ENCODE data around the gene MFAP4.

The MFAP4 gene, protein sequence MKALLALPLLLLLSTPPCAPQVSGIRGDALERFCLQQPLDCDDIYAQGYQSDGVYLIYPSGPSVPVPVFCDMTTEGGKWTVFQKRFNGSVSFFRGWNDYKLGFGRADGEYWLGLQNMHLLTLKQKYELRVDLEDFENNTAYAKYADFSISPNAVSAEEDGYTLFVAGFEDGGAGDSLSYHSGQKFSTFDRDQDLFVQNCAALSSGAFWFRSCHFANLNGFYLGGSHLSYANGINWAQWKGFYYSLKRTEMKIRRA

DNA sequence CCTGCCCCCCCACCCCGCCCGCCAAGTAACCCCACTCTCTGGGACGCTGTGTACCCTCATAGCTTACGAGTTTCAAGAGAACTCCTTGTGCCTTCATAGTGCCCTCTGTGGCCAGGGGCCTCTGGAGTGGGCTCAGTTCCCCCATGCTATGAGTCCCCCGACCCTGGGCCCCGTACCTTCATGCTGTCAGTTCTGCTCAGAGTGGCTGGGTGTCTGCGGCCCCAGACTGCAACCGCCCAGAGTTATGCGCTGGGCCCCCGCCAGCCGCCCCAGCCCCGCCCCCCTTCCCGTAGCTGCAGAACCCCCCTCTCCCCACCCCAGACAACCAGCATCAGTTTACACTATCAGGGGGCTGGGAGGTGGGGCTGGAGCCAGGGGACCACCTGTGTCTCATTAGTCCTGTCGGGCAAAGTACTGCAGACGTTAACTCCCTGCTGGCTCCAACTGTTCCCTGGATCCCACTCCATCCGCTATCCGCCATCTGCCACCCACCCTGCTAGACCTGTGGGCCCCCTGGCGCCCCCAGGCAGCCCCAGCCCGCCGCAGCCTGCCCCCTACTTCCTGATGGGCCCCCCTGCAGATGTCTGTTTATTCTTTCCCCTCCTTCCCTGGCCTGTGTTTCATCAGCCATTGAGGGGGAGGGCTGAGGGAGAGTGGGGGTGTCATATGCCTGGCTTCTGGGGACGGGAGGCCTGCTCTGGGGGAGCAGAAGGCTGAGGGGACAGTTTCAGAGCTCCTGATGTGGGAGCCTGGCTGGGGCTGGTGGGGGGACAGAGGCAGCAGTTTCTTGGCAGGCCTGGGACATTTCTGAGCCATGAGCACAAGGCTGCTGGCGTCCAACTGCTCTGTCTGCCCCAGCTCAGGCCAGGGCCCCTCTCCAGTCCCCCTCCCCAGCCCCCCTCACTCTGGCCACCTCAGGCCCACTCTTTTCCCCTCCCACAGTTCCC, at the start of gene MFAP4:
MFAP4 (minus strand) TSS at position 217 of the 947 bp plus-strand sequence; CDS start at position 182, 35 bp downstream.
- no peak for DNase-seq (ENCODE audit: low read depth in 2 of 2)

DNA sequence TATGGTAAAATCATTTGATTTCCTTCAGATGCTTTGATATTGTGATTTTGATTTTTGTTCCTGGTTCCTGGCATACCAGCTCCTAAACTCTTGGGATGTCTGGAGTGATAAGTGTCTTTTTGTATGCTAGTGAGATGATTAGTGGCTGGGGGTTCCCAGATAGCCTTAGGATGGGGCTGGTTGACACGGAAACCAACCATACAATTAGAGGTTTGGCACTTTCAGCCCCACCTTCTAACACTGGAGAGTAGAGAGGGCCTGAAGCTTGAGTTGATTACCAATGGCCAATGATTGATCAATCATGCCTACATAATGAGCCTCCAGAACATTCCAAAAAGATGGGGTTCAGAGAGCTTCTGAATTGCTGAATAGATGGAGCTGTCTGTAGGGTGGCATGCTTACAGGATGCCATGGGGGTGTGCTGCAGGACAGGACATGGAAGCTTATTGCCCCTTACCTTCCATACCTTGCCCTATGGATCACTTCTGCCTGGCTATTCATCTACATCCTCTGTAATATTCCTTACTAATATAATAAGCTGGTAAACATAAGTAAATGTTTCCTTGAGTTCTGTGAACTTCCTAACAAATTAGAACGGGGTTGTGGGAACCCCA, 46.8 kb upstream of the MFAP4 start:
- no peak for DNase-seq (ENCODE audit: low read depth in 2 of 2)

DNA sequence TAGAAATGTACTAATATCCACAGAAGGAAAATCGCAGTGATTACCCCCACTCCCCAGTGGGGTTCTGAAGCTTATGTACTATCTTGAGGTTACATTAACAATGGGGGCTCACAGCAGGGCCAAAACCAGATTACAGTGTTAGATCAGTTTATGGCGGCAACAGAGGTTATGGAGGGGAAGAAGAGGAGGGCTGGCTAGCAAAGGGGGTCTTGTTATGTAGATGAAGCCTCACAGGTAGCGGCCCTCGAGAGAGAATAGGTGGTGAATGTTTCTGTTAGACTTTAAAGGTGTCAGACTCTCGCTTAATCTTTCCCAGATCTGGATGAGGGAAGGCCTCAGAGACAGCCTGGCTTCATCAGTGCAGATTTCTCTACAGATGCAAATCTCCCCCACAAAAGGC, 46.3 kb upstream of the MFAP4 start:
- no peak for DNase-seq (ENCODE audit: low read depth in 2 of 2)

DNA sequence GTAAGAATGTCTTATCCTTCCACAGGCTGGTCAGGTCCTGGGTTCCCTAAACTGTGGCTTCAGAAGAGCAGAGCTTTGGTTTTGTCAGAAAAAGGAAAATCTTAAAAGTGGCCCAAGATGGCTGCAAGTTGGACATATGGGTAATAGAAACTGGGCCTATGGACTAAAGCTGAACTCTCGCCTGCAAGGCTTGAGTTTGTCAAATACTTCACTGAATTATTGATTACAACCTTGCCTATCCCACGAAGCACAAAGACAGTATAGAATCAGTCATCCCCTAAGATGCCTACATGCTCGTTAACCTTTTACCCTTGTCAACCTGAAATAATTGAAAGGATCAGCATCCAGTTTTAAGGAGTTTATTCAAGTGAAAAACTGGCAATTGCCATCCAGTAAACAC, 44.7 kb upstream of the MFAP4 start:
- no peak for DNase-seq (ENCODE audit: low read depth in 2 of 2)

DNA sequence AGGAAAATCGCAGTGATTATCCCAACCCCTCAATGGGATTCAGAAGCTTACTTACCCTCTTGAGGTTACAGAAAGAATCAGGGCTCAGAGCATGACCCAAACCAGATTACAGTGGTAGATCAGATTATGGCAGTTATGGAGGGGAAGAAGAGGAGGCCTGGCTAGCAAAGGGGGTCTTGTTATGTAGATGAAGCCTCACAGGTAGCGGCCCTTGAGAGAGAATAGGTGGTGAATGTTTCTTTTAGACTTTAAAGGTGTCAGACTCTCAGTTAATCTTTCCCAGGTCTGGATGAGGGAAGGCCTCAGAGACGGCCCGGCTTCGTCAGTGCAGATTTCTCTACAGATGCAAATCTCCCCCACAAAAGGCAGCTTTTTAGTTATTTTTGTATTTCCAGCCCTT, 39.6 kb upstream of the MFAP4 start:
- no peak for DNase-seq (ENCODE audit: low read depth in 2 of 2)

DNA sequence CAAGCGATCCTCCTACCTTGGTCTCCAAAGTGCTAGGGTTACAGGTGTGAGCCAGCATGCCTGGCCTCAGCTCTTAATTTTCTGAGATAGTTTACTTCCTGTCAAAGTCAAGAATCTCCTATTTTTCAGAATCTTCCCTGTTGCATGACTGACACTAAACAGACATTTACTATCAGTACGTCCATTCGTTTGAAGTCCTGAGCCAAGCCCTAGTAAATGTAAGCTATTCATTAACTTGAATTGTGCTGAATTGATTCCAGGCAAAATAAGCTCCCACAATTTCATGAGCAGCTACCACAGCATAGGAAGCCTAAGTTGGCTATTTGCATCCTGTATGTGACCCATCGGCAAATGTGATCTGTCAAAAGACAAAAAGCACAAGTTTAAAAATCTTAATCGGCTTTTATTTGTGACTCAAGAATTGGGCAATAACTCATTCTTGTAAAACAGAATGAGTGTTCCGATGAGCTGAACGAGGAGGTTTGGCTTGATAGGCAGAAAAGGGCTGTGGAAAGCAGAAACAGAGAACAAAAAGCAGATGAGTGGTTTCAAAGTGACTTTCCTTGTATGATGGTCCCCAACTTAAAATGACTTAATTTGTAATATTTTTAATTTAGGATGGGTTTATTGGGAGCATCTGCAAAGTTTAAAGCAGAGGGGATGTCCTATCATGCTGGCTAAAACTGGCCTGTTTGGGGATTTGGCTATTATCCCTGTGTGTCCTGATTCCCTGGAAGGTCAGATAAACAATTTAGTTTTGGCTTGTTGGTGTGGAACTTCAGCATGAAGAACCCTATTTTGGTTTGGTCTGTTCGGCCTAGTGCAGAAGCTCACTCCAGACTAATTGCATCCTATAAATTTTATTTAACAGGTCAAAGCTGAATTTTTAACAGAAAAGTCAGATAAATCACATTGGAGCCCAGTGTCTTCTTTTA, 38.2 kb upstream of the MFAP4 start:
- DNase-seq (ENCODE audit: low read depth in 2 of 2): no peak

DNA sequence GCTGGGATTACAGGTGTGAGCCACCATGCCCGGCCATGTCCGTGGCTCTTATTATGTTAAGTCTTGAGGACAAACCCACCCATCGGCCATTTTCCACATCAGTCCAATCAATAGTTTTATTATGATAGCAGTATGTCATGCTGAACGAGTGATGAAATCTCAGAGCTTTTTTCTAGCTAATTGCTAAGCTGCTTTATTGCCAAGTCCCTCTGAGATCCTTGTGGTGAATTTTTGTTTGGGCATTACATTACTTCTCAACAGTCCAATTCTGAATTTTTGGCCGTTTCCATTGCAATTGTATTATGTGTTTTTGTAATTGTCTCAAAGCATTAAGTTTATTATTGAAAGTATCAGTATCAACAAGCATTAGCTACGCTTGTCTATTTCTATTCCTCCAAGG, 34.9 kb upstream of the MFAP4 start:
- no peak for DNase-seq (ENCODE audit: low read depth in 2 of 2)

DNA sequence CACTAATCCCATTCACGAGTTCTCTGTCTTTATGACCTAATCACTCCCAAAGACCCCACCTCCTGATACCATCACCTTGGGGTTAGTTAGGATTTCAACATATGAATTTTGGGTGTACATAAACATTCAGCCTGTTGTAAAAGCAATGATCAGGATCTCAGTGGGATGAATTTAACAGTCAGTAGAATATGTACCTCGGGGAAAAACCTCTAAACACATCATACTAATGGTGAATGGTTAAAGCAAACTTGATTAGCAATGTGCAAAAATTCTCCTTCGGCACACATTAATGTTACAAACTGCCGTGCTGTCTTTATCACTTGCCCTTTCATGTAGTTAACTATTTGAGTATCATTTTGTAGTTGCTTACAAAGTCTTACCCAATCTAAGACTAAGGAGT, 34.2 kb upstream of the MFAP4 start:
- no peak for DNase-seq (ENCODE audit: low read depth in 2 of 2)

DNA sequence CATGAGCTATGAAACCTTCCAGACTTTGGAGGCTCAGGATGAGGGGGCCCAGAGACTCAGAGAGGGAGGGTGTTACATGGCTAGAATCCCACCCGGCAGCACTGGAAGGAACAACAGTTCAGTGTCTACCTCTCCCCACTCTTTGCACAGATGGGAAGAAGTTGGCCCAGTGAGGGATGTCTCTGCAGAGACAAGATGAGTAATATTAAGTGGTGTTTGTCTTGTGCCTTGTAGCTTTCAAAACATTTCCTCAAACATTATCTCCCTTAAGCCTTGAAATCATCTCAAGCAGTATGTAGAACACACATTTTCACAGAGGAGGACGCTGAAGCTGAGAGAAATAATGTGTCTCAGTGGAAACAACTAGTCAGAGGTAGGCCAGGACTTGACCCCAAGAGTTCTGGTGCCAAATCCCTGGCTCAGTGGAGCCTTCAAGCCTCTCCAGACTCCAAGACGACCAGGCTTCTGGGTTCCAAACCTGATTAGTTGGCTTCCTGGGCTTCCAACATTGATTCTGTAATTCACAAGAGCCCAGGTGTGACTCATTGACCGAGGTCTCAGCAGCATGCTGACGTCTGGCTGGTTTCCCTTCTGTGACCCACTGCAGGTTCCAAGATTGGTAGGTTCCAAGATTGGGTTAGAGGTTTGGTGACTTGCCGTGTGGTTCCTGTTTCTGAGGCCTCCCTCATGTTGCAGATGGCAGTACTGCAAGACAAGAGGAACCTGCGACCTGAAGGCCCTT, 31.4 kb upstream of the MFAP4 start:
- DNase-seq (ENCODE audit: low read depth in 2 of 2): no peak

DNA sequence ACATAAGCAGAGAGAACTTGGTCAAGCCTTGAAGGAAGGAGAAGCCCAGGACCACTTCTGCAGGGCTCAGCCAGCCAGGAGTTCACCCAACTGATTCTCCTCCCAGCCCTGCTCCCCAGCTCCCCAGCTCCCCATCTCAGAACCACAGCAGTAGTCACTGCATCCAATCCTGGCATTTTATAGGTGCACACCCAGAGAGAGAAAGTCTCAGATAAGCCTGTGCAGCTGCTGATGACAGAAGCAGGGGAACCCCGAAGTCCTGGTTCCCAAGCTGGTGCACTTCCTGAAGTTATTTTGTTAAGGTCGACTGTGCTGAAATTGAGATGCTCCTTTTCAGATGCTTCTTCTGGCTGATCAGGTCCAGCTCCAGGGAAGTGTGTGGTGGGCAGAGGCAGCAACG, 30.6 kb upstream of the MFAP4 start:
- no peak for DNase-seq (ENCODE audit: low read depth in 2 of 2)

DNA sequence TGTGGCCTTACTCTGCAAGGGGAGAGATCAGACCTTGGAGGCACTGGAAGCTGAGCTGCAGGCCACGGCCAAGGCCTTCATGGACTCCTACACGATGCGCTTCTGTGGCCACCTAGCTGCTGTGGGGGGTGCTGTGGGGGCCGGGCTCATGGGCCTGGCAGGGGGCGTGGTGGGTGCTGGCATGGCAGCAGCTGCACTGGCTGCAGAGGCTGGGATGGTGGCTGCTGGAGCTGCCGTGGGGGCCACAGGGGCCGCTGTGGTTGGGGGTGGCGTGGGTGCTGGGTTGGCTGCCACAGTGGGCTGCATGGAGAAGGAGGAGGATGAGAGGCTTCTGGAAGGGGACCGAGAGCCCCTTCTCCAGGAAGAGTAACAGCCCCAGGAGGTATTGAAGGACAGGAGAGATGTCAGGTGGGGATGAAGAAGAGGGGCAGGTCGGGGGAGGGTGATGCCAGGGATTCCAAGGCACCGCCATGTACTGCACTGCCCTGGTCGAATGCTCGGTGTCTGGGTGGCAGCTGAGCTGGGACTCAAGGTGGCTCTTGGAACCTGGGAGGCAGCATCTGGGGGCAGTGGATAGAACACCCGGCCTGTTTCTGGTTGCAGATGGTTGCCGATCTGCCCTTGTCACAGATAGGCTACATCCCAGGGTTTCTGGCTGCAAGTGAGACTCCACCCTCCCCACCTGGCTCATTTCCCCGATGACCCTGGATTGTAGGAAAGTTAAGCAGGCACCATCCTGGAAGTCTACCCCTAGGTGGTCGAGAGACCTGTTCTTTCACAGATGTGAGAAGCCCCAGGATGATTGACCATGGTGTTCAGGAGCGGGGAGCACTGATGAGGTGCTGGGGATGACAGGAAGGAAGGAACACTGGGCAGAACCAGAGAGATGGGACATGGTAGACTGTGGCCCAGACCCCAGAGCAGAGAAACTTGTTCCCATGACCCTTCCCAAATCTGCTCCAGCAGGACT, 29.1 kb upstream of the MFAP4 start:
- no peak for DNase-seq (ENCODE audit: low read depth in 2 of 2)

DNA sequence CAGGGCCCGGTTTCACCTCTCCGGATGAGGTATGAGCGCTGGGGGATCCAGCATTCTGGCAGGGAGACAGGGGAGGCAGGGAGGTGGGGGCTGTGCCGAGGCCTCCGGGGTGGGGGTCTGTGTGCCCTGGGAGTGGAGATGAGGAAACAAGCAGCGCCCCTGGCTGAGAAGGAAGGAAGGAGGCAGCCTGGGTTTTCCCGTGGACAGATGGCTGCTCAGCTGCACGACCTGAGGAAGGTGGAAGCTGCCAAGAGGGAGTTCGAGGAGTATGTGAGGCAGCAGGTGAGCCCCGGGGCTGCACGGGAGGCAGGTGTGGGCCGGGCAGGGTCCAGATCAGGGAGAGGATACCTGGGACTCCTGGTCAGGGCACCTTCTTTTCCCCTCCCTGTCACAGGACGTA, 28.3 kb upstream of the MFAP4 start:
- no peak for DNase-seq (ENCODE audit: low read depth in 2 of 2)

DNA sequence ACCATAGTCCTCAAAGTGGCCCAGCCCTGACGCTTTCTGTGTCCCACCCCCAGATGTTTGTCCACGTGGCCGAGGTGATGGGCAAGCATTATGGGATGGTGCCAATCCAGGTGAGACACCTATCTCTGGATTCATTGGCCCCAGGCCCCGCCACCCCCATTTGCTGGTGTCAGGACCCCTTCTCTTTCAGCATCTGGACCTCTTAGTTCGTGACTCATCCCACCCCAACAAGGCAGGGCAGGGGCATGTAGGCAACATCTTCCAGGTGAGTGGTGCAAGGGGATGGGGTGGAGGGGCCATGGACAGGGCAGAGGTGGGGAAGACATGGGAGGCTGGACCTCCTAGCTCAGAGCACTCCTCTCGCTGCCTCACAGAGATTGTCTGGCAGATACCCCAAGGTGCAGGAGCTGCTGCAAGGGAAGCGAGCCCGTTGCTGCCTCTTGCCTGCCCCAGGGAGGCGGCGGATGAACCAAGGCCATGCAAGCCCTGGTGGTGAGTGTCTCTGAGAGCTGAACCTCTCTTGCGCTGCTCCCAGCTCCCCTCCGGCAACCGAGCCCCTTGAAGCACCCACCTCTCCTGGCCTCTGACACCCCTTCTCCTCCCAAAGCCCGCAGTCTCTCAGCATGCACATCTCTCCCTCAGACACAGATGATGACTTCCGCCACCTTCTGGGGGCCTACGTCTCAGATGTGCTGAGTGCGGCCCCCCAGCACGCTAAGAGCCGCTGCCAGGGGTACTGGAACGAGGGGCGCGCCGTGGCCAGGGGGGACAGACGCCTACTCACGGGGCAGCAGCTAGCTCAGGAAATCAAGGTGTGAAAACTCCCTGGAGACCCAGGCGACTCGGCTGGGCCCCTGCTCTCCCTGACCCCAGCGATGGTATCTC, 27.6 kb upstream of the MFAP4 start:
- no peak for DNase-seq (ENCODE audit: low read depth in 2 of 2)

DNA sequence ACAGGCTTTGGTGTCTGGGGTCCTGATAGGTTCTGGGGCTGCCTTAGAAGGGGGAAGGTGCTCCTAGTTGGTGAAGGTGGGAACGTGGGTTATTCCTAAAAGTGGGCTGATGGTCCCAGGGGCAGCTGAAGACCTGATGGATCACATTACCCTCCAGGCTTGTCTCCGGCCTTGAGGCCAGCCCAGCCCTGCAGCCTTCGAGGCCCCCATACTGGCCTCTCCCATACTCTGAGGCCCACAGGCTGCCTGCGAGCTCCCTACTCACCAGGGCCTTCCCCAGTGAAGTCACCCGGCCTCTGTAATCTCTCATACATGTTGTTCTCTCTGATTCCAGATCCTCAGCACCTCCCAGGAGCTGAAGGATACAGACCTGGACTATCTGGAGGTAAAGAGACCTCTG, 26.8 kb upstream of the MFAP4 start:
- DNase-seq (ENCODE audit: low read depth in 2 of 2): no peak

DNA sequence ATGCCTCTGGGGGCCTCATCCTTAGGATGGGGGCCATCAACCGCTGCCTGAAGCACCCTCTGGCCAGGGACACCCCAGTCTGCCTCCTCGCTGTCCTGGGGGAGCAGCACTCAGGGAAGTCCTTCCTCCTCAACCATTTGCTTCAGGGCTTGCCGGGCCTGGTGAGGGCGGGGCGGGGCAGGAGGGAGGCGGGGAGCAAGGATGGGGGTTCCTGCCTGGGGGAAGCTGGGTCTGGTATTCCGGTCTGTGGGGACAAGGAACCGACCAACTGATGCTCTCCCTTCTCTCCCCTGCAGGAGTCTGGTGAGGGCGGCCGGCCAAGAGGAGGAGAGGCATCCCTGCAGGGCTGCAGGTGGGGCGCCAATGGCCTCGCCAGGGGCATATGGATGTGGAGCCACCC, 26.0 kb upstream of the MFAP4 start:
- DNase-seq (ENCODE audit: low read depth in 2 of 2): no peak

DNA sequence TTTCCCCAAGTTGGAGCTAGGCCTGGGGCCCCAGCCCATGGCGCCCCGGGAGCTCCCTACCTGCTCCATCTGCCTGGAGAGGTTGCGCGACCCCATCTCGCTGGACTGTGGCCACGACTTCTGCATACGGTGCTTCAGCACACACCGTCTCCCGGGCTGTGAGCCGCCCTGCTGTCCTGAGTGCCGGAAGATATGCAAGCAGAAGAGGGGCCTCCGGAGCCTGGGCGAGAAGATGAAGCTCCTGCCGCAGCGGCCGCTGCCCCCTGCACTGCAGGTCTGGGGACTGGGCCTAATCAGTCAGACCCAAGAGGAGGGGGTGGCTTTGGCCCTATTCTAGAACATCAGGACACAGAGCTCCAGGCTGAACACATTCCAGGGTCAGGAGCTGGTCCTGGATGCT, 25.5 kb upstream of the MFAP4 start:
- DNase-seq (ENCODE audit: low read depth in 2 of 2): no peak

DNA sequence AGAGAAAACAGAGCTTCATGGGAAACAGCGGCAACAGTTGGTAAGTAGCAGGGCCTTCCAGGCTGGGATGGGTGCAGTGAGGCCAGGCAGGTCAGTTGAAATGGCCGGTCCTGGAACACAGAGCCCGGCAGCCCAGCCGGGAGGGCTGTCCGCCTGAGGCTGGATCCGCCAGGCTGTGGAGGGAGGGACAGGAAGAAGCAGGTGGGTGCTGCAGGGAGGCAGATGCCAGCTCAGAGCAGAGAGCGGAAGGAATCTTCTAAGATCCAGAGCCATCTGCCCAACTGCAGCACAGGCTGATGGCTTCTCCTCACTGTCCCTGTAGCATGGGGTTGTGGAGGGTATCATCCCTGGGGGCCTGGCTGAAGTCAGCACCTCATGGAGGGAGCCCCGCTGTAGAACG, 24.6 kb upstream of the MFAP4 start:
- DNase-seq (ENCODE audit: low read depth in 2 of 2): no peak

DNA sequence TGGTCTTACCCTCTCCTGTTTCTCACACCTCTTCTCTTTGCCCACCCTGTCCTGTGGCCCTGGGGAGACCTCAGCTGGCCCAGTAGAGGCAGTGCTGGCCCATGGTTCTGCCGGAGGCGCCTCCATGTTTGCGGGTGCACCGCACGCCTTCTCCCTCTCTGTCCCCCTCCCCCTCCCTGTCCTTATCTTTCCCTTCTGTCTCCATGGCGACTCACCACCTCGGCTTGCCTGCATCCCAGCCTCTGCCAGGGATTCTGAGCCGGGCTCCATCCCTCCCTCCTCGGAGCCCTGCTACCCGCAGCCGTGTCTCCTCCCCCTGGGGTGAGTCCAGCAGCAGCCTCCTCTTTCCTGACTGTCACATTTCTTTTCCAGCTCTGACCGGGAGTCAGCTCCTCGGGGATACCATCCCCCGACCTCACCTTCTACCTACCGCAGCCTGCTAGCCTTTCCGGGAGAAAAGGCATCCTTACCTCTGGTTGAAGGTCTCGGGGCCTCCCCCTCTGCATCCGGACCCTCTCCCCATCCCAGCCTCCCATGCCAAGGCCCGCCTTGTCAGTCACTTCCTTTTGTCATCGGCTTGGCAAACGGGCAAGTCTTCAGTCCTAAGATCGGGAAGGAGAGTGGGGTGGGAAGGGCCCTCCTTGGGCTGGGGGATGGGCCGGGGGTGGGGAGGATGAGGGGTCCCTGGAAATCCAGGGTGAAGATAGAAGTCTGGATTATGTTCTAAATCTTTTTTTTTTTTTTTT, 24.1 kb upstream of the MFAP4 start, which contains the start of gene RNF112:
RNF112 (plus strand) TSS at position 358 of the 746 bp plus-strand sequence; CDS start at position 535, 177 bp downstream.
- no peak for DNase-seq (ENCODE audit: low read depth in 2 of 2)
